CD1c-positive myeloid dendritic cell (primary cell): ENCODE results near the gene UBE2R2.
"Not testable (repeated sequence)": the region's sequence is repeated elsewhere in the genome, so short reads cannot be mapped to it uniquely, and the experiment has no call there.

ENCODE experiments used
- DNase-seq: peaks from one replicate; pipeline ENCODE4 v3.0.0-alpha.2; 2016; ENCODE audit errors: extremely low spot score

The UBE2R2 gene

GRCh38 chr9:33927694-33928093 is 110.7 kb downstream of the UBE2R2 start:
- no peak for DNase-seq

- DNase-seq: no peak
Measured at GRCh38 chr9:33931326-33931725, 114.4 kb downstream of the UBE2R2 start.

- DNase-seq: no peak
Measured at GRCh38 chr9:33932078-33932807, 115.3 kb downstream of the UBE2R2 start.

- DNase-seq: no peak
Measured at GRCh38 chr9:33934188-33934878, 117.4 kb downstream of the UBE2R2 start.

- DNase-seq: no peak
Measured at GRCh38 chr9:33939924-33940874, 123.2 kb downstream of the UBE2R2 start.

- DNase-seq: no peak
Measured at GRCh38 chr9:33942471-33943083, 125.6 kb downstream of the UBE2R2 start.

GRCh38 chr9:33943389-33943788 is 126.4 kb downstream of the UBE2R2 start:
- DNase-seq: no peak

GRCh38 chr9:33946779-33947535 is 130.0 kb downstream of the UBE2R2 start:
- DNase-seq: no peak

- no peak for DNase-seq
Measured at GRCh38 chr9:33950371-33950770, 133.4 kb downstream of the UBE2R2 start.

GRCh38 chr9:33952066-33952465 is 135.1 kb downstream of the UBE2R2 start:
- DNase-seq: peak; percentile 51

GRCh38 chr9:33956544-33956943 is 139.6 kb downstream of the UBE2R2 start:
- DNase-seq: no peak

GRCh38 chr9:33959725-33960124 is 142.8 kb downstream of the UBE2R2 start:
- no peak for DNase-seq

- DNase-seq: not testable (repeated sequence)
Measured at GRCh38 chr9:33962468-33962867, 145.5 kb downstream of the UBE2R2 start.

GRCh38 chr9:33964086-33964768 is 147.3 kb downstream of the UBE2R2 start:
- no peak for DNase-seq
